VCaP (cell line): ENCODE data around the gene TTLL12.

Source experiments
- H3K27ac ChIP-seq: fragments of 450-650 bp; 2 replicates; pipeline ENCODE4 v1.5.1; 2017
- TF ChIP-seq, protein P1 (sequence below): fragments of 450-650 bp; conservative IDR thresholded peaks from 2 replicates; pipeline ENCODE4 v1.5.1; 2017; ENCODE audit warnings: mild to moderate bottlenecking, moderate library complexity

Gene TTLL12

DNA sequence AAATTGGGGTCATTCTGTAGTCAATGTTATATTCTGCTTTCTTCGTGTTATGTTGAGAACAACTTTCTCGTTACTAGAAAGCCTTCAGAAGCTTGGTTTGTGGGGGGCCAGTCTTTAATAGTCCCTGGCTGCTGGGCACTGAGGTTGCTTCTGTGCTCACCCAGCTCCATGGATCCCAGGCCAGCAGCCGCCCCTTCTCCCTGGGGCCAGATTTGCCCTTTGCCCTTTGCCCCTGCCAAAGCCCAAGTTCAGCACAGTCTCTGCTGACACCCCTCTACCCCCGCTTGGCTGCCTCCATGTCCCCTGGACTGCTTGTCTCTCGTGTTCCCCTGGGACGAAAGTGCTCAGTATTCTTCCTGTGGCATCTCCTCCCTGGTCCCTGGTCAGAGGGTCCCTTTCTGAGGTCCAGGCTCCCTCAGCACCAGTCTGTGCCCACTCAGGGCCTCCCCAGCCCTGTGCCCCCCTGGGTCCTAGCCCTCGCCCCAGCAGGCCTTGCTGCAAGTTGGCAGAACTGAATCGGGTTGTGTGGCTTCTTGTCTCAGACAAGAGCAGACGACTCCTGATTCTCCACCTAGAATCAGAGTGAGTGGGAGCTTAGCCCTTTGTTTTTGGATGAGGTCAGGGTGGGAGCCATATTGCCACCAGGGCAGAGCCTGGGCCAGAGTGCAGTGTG, 28.9 kb downstream of the TTLL12 start:
- no peak overlapping the region for H3K27ac ChIP-seq

DNA sequence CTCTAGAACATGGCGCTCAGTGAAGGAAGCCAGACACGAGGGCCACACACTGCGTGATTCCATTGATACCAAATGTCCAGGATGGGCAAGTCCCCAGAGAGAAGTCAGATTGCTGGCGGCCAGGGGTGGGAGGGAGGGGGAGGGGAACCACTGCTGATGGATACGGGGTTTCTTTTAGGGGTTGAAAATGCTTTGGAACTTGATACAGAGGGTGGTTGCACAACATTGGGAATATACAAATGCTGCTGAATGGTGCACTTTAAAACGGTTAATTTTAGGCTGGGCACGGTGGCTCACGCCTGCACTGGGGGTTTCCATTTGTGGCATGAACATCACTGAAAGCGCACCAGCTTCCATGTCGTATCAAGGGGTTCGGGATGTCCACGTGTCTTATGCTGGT, 30.5 kb downstream of the TTLL12 start:
- TF ChIP-seq, protein P1, sequence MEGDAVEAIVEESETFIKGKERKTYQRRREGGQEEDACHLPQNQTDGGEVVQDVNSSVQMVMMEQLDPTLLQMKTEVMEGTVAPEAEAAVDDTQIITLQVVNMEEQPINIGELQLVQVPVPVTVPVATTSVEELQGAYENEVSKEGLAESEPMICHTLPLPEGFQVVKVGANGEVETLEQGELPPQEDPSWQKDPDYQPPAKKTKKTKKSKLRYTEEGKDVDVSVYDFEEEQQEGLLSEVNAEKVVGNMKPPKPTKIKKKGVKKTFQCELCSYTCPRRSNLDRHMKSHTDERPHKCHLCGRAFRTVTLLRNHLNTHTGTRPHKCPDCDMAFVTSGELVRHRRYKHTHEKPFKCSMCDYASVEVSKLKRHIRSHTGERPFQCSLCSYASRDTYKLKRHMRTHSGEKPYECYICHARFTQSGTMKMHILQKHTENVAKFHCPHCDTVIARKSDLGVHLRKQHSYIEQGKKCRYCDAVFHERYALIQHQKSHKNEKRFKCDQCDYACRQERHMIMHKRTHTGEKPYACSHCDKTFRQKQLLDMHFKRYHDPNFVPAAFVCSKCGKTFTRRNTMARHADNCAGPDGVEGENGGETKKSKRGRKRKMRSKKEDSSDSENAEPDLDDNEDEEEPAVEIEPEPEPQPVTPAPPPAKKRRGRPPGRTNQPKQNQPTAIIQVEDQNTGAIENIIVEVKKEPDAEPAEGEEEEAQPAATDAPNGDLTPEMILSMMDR: no peak

More for the DNA sequence above, 28.9 kb downstream of the TTLL12 start:
- TF ChIP-seq, protein P1: no peak

GRCh38 chr22:43155789-43156188, 31.1 kb downstream of the TTLL12 start:
- H3K27ac ChIP-seq: no peak overlapping the region
- TF ChIP-seq, protein P1: no peak

More for the DNA sequence above, 30.5 kb downstream of the TTLL12 start:
- no peak overlapping the region for H3K27ac ChIP-seq

DNA sequence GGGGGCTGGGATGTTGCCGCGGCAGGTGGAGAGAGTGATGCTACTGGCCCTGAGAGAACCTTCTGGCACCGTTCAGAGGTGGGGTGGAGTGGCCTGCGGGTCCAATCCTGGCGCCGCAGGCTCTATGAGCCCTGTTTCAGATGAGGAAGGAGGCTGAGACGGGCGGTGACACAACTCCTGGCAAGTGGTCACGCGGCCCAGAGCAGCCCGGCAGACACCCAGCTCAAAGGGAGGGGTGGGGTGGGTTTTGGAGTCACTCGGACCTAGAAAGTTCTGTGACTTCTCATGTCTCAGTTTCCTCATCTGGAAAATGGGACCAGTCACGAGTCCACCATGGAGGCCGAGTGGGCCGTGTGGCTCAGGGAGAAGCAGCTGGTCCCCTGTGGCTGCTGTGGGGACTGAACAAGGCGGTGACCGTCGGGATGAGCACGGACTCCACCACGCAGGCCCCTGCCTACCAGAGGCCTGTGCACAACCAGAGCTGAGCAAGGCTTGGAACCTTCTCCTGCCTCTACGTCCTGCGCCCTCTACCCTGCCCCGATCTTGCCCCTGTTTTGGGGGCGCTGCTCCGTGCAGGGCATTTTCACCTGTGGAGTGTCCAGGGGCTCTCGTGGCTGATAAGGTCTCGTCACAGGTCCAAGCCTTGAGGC, 31.9 kb downstream of the TTLL12 start:
- TF ChIP-seq, protein P1: no peak
- no peak overlapping the region for H3K27ac ChIP-seq

GRCh38 chr22:43153899-43154298, 33.0 kb downstream of the TTLL12 start:
- TF ChIP-seq, protein P1: no peak
- H3K27ac ChIP-seq: peak overlapping the region; percentile 16; the same call in 1 of the 2 replicates

- H3K27ac ChIP-seq: peak overlapping the region; percentile 94
- TF ChIP-seq, protein P1: no peak
These were observed 34.4 kb downstream of the TTLL12 start for GRCh38 chr22:43152357-43153071.

DNA sequence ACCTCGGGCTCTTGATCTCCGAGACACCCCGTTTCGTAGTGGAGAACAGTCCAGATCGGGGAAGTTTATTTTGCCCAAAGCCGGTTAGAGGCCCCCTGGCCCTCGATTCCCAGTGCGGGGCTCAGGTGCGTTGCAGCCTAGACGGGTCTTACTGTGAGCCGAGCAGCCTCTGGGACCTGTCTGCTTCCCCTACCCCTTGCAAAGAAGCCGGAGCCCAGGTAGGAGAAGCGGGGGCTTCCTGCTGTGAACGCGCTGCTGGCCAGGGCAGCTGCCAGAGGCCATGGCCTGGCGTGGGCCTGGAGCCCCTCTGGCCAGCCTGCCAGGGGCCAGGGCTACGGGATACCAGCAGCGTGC, 35.0 kb downstream of the TTLL12 start:
- TF ChIP-seq, protein P1: no peak
- peak overlapping the region; percentile 94 for H3K27ac ChIP-seq
